ENCODE measurements around the gene WNT3A. TPM values are rescaled to one million over a fixed set of nuclear protein-coding genes. Genes with fewer than 3 reads are reported as not detected.
A peak's percentile ranks its signal among the peaks of the same experiment; 100 is the strongest.

WNT3A gene
- total and polyA plus RNA-seq, 2 donors (not counting 3 experiments of a cell fraction or from before 2014, with no cell fraction given) = not detected

- Histone ChIP-seq H3K4me2 (ENCODE audit: insufficient read depth, low read length) (peak within 1 kb of the TSS; percentile 69), H3K27ac (ENCODE audit: insufficient read depth, low read depth, low read length) (peak within 1 kb of the TSS; percentile 5), H3K9me3 (replicated peaks; ENCODE audit: control insufficient read depth, insufficient read depth, low read length) (no peaks in the 10 kb centered on the region), H3K36me3 (ENCODE audit: control insufficient read depth in 2 of 2, extremely low read depth in 1 of 2, insufficient read depth in 2 of 2, low read length in 2 of 2) (peaks cover 7 to 28% of the 10 kb centered on the region in 2 experiments), H3K4me3 (replicated peaks in 1 of 3; ENCODE audit: insufficient read depth in 1 of 3, low read depth in 1 of 3, low read length in 3 of 3) (peak within 1 kb of the TSS; percentile 53 to 57 (median 53)), H3K4me1 (ENCODE audit: control insufficient read depth, extremely low read depth, insufficient read depth, low read length) (peaks cover 10% of the 10 kb centered on the region), H3K79me2 (ENCODE audit: control insufficient read depth, insufficient read depth, low read length) (peaks cover 28% of the 10 kb centered on the region), H3K9ac (replicated peaks; ENCODE audit: extremely low read depth, insufficient read depth, low read length) (peak within 1 kb of the TSS; percentile 41), H2AFZ (ENCODE audit: low read depth, low read length) (peak within 1 kb of the TSS; percentile 88), H3K27me3 (ENCODE audit: control insufficient read depth in 2 of 2, insufficient read depth in 2 of 2, low read length in 2 of 2) (no peaks in the 10 kb centered on the region), H4K20me1 (replicated peaks; ENCODE audit: control insufficient read depth, extremely low read depth, insufficient read depth, low read length) (no peaks in the 10 kb centered on the region), H3K9me1 (replicated peaks; ENCODE audit: control insufficient read depth, extremely low read depth, insufficient read depth, low read length) (no peaks in the 10 kb centered on the region)
- TF ChIP-seq MYC (IDR thresholded peaks at IDR 0.05; ENCODE audit: low read depth, low read length) (no peak), JUN (IDR thresholded peaks at IDR 0.05; ENCODE audit: borderline replicate concordance, insufficient read depth, insufficient read length, low read depth) (peak; percentile 19)
- POLR2A ChIA-PET = no interaction called here
- dilution Hi-C loops (cut with MboI; ENCODE audit: extremely low pct_ligation_motif_present, low sequenced_read_pairs) = no loop called here
- FAIRE-seq (peak; percentile 86), DNase-seq (ENCODE audit: low read depth, low spot score) (peak; percentile 95)
- BruUV-seq (replicated peaks) = TSS peak; percentile 6
- CTCF ChIA-PET = interaction anchor here (1.0 kb wide), 1 partner anchor 104 kb away, joined by 3 read pairs; no protein-coding TSS in a partner anchor
- intact Hi-C loops (cut with micrococcal nuclease) = loop anchor here (1.0 kb wide), 4 partner anchors 18 to 104 kb away; partner anchors contain the start of genes ARF1 and IBA57
These were observed 96.2 kb downstream of the WNT3A start, which contains the start of gene C1orf35 for GRCh38 chr1:228102791-228103620. Gene C1orf35 (minus strand): TSS chr1:228103325. CDS start chr1:228103227, 98 bp downstream.

- no peaks in the 10 kb centered on the region for H4K20me1 ChIP-seq (replicated peaks; ENCODE audit: control insufficient read depth, extremely low read depth, insufficient read depth, low read length)
- H3K36me3 ChIP-seq (ENCODE audit: control insufficient read depth in 2 of 2, extremely low read depth in 1 of 2, insufficient read depth in 2 of 2, low read length in 2 of 2) = peaks cover 0 to 15% of the 10 kb centered on the region in 2 experiments
- no peak overlapping the region for H3K9ac ChIP-seq (replicated peaks; ENCODE audit: extremely low read depth, insufficient read depth, low read length)
- no peak overlapping the region for H3K4me3 ChIP-seq (replicated peaks in 1 of 3; ENCODE audit: insufficient read depth in 1 of 3, low read depth in 1 of 3, low read length in 3 of 3)
- no peak overlapping the region for H3K4me2 ChIP-seq (ENCODE audit: insufficient read depth, low read length)
- FAIRE-seq = no peak
- H3K9me3 ChIP-seq (replicated peaks; ENCODE audit: control insufficient read depth, insufficient read depth, low read length) = no peaks in the 10 kb centered on the region
- BruUV-seq (replicated peaks) = no TSS peak
- H3K27ac ChIP-seq (ENCODE audit: insufficient read depth, low read depth, low read length) = no peak overlapping the region
- DNase-seq (ENCODE audit: low read depth, low spot score) = no peak
- intact Hi-C loops (cut with micrococcal nuclease) (loop anchor here (5.0 kb wide), 1 partner anchor 353 kb away; a partner anchor contains a TSS), dilution Hi-C loops (cut with MboI; ENCODE audit: extremely low pct_ligation_motif_present, low sequenced_read_pairs) (no loop called here)
- no peaks in the 10 kb centered on the region for H3K9me1 ChIP-seq (replicated peaks; ENCODE audit: control insufficient read depth, extremely low read depth, insufficient read depth, low read length)
- H3K79me2 ChIP-seq (ENCODE audit: control insufficient read depth, insufficient read depth, low read length) = peaks cover 24% of the 10 kb centered on the region
- no peak overlapping the region for H2AFZ ChIP-seq (ENCODE audit: low read depth, low read length)
- peaks cover 16% of the 10 kb centered on the region for H3K4me1 ChIP-seq (ENCODE audit: control insufficient read depth, extremely low read depth, insufficient read depth, low read length)
- TF ChIP-seq EZH2 (IDR thresholded peaks at IDR 0.05; ENCODE audit: borderline replicate concordance, low read depth, low read length, severe bottlenecking) = no peak
- TF ChIP-seq MAX (IDR thresholded peaks at IDR 0.05; ENCODE audit: insufficient read depth, insufficient read length) = no peak
- CTCF ChIA-PET = no interaction called here
- H3K27me3 ChIP-seq (ENCODE audit: control insufficient read depth in 2 of 2, insufficient read depth in 2 of 2, low read length in 2 of 2) = no peaks in the 10 kb centered on the region
- POLR2A ChIA-PET = no interaction called here
These were observed 97.9 kb downstream of the WNT3A start for GRCh38 chr1:228104526-228105269.

Data from endothelial cell of umbilical vein (primary cell).